Cardiac atrium fibroblast (primary cell): ENCODE measurements around the gene SLC35B4. TPM values are rescaled to one million over a fixed set of nuclear protein-coding genes. Genes with fewer than 3 reads are reported as not detected.

Experiments
- total RNA-seq: library from RNA; depleted of rRNA; stranded (reverse); fragments of >200 nt; gene quantifications from 2 replicates; pipeline ENCODE4 v1.2.3, GENCODE V29; 2015

The SLC35B4 gene
- 8.8 and 10.0 TPM in 2 replicates for total RNA-seq

DNA sequence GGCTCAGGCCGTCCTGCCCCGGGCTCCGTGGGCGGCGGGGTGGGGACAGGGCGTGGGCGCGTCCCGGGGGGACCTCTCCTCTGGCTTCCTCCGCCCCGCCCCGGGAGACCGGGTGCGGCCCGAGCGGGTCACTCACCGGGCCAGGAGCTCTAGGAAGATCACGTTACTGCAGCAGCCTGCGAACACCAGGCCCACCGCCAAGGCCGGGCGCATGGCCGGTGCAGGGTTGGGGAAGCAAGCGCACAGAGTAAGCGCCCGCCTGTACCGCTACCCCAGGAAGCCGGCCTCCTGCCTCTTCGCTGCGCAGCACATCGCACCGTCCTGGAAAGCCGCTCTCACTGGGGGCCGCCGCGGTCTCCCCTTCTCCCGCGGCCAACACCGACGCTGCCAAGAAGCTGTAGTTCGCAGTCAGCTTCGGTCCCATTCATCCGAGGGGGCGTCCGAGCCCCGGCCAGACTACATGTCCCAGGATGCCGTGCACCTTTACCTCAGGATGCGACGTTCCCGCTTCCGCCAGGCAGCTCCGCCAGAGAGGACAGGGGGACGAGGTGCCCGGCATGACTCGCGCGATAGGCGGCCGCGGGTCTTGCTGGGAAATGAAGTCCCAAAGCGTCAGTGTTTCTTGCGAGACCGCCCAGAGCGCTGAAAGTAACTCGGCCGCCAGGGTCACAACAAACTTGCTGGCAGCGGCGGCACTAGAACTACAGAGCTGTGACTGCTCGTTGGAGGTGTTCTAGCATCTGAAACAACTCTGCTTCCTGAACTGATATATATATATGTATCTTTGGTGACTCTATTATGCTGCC is at the start of gene SLC35B4:
Gene SLC35B4, minus strand, starts transcription at position 392 of the 806 bp plus-strand sequence. Its CDS starts 179 bp downstream, at position 213.

Other genes starting within 250 kb of the SLC35B4 start
- not detected in 2 replicates for gene LRGUK, start 189.6 kb downstream of the SLC35B4 start, total RNA-seq
- gene AKR1B1, start 142.2 kb upstream of the SLC35B4 start, total RNA-seq = 74.6 and 137 TPM in 2 replicates
- gene AKR1B10, start 210.6 kb upstream of the SLC35B4 start, total RNA-seq = 1.1 and 3.2 TPM in 2 replicates
- not detected in 2 replicates for gene AKR1B15, start 232.2 kb upstream of the SLC35B4 start, total RNA-seq